HG03280 (cell line): Measurements from ENCODE around the gene MPC1L.
A peak's percentile ranks its signal among the peaks of the same experiment; 100 is the strongest.

Source experiments
- ATAC-seq: cut with Tn5 transposase; IDR thresholded peaks from one replicate; pipeline ENCODE4 v1.9.1; 2021; ENCODE audit warnings: mild to moderate bottlenecking, moderate library complexity; ENCODE audit not compliant: unreplicated experiment

MPC1L gene

DNA sequence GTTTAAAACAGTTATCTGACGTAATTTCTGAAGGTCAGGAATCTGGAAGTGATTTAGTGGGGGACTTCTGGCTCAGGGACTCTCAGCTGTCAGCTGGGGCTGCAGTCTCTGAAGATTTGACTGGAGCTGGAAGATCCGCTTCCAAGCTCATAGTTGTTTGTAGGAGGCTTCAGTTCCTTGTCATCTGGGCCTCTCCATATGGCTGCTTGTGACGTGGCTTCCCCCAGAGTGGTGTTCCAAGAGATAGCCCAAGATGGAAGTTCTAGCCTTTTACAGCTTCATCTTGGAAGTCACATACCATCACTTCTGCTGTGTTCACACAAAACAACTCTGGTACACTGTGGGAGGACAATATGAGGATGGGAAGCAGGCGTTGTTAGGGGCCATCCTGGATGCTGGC lies 2.1 kb downstream of the MPC1L start:
- ATAC-seq = no peak

DNA sequence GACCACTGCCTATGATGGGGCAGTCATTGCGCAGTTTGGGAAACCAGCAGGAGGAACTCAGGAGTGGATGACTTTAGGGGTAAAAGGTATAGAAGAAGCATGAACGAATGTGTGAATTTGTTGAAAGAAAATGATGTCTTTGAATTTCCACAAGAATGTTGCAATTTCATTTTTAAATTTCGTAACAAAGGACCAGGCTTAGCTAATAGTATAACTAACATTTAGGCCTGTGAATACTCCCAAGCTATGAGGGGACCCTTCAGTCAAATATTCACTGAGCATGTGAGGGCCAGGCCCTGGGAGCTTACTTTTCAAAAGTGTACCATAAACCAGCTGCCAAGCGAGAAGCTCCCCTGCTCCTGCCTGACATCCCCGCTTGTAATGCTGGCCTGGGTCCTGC lies 5.3 kb downstream of the MPC1L start:
- no peak for ATAC-seq

GRCh38 chrX:40632199-40632598 lies 9.0 kb downstream of the MPC1L start:
- ATAC-seq = no peak

DNA sequence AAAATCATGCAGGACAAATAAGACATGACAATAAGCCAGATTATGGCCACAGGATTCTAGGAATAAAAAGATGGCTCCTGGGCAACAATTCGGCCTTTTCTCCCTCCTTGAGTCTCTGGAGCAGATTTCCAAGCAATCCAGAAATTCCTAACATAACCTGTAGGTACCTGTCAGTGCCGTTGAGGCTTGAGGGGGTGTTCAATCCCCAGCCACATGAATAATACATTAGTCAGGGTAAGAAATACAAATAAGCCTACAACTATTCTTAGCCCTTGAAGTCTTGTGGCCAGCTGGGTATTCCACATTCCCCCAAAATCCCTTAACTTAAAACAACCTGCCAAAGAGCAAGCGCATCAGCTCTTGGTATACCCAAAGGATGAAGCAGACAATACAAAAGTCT lies 14.5 kb downstream of the MPC1L start:
- ATAC-seq = no peak

GRCh38 chrX:40644176-40644575 lies 20.9 kb downstream of the MPC1L start:
- no peak for ATAC-seq

DNA sequence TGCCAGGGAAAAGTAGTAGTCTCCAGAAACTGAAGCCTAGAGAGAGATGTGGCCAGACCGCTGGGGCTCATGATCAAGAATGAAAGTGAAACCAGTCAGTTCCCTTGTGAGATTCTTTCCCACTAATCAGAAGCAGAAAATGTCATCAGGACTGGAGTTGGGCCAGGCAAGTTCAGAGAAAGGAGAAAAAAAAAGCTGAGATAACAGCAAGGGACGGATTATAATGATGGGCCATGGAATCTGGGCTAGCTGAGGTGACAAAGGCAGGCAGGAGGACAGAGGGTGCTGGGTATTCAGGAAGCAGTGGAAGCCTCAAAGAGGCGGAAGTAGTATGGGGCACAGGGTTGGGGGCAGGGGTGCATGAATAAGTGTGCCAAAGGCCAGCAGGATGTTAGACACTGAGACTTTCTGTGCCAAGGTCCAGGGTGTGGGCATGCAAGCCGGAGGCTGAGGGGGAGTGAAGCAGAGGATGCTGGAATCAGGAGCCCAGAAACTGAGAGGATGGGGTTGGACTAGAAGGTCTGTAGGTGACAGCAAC lies 21.7 kb downstream of the MPC1L start:
- no peak for ATAC-seq

- peak; percentile 14 for ATAC-seq
Measured at GRCh38 chrX:40646489-40647306, 23.5 kb downstream of the MPC1L start.

- peak; percentile 78 for ATAC-seq
Measured at GRCh38 chrX:40647307-40648197, 24.3 kb downstream of the MPC1L start, which contains the start of gene CXorf38. CXorf38 (minus strand) TSS chrX:40647561; CDS start chrX:40647520, 41 bp downstream.

- ATAC-seq = no peak
Measured at GRCh38 chrX:40651620-40652223, 28.5 kb downstream of the MPC1L start.

GRCh38 chrX:40652664-40653063 lies 29.4 kb downstream of the MPC1L start:
- ATAC-seq = no peak

GRCh38 chrX:40653535-40653934 lies 30.3 kb downstream of the MPC1L start:
- ATAC-seq = no peak

DNA sequence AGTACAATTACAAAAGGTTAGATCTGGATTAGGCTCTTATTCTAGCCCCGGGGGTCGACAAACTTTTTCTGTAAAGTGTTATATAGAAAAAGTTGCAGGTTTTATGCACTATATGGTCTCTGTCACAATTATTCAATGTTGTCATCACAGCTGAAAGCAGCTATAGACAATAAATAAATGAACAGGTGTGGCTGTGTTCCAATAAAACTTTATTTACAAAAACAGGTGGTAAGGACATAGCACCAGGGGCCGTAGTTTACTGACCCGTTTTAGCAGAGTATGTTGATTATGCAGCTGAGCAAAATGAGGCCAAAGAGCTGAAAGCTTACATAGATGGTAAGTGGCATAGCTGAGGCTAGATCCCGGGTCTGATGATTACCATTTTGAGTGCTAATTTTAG lies 37.2 kb downstream of the MPC1L start:
- ATAC-seq = no peak

GRCh38 chrX:40661489-40661888 lies 38.3 kb downstream of the MPC1L start:
- ATAC-seq = no peak

DNA sequence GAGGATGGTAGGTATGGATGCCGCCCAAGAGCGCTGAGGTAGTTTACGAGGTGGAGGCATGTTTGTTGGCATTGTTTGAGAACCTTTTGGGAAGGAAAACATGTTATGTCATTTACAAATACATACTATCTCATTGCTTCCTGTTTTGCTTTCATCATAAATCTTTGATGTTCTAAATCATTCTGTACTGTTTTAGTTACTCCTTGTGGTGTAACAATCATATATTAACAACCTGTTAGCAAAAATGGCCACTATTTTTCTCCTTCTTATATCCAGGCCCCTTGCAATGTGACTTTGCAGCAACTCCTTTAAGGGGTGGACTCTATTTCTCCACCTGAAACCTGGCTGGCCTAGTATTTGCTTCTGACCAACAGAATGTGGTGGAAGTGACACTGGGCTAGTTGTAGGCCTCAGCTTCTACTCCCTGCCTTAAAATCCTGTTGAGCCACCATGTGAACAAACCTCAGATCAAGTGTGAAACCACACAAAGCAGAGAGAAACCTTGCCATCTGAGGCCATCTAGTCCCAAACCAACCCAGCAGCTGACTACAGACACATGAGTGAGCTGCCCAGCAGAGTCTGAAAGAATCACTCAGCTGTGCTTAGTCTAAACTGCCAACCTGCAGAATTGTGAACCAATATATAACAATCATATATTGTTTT lies 40.0 kb downstream of the MPC1L start:
- ATAC-seq = no peak

DNA sequence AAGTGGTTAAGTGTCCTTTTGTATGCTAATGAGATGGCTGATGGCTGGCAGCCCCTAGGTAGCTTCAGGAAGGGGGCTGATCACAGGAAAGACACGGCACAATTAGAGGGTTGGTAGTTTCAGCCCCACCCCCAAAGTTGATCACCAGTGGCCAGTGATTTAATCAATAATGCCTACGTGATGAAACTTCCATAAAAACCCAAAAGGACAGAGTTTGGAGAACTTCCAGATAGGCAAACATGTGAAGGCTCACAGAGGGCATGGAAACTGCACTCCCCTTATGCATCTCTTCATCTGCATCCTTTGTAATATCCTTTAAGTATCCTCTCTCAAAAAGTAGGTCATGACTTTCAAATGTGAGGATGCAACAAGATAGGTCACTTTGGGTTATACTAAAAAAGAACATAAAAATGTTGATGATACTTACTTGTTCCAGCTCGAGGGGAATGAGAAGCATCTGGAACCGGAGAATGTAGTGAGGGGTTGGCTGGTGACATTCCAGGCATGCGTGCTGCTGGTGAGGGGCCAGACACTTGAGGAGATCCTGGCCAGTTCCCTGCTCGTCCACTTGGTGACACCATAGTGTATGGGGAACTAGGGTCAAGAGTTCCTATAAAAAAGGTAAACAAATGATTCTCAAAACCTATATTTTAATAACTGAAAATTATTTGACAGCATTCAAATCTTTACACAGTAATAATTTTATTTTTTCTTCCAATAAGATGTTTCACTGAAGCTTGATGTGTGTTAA lies 40.8 kb downstream of the MPC1L start:
- no peak for ATAC-seq

DNA sequence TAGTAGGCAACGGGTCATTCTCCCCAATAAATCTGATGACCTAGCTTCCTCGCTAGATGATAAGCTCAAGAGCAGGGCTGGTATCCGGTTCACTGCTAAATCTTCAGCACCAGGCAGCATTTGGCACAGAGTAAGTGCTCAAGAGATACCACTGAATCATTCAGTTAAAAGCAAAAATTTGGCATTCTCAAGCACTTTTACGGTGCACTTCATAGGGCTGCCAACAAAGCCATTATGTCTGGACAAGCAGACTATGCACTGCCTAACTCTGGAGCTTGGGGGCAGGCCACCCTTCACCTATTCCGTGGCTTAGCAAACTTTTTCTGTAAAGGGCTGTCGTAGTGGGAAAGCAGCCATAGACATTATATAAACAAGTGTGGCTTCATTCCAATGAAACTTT lies 47.9 kb downstream of the MPC1L start:
- no peak for ATAC-seq
